ENCODE data around the gene NOTCH1.
"Not testable (repeated sequence)": the region's sequence is repeated elsewhere in the genome, so short reads cannot be mapped to it uniquely, and the experiment has no call there.

NOTCH1 gene

DNA sequence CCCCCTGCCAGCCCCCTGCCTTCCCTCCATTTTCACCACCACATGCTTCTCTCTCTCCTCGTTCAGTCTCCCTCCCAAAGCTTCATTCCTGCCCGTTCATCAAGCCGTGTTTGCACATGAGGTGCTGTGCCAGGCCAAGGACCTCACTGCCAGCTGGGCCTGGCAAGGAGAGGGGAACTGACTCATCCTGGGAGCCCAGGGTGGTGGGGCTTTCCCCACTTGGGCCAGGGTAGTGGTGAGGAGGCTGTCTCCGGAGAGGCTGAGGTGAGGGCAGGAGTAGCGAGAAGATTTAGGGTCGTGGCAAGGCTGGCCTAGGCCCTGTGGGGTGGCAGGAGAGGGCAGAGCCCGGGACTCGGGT, 30.4 kb upstream of the NOTCH1 start:
- H3K4me3 ChIP-seq (ENCODE audit: low read depth, low read length) = no peak overlapping the region
- no peaks in the 10 kb centered on the region for H3K27me3 ChIP-seq (ENCODE audit: control insufficient read depth, insufficient read depth, low read length)
- H3K9ac ChIP-seq (ENCODE audit: low read depth, low read length) = no peak overlapping the region
- H3K4me1 ChIP-seq (ENCODE audit: control insufficient read depth, insufficient read depth, low read length) = peaks cover 26% of the 10 kb centered on the region
- H3K36me3 ChIP-seq (ENCODE audit: control insufficient read depth, insufficient read depth, low read length) = no peaks in the 10 kb centered on the region
- H3K9me3 ChIP-seq (ENCODE audit: control insufficient read depth, insufficient read depth, low read length) = no peaks in the 10 kb centered on the region
- H3K27ac ChIP-seq (ENCODE audit: low read depth, low read length) = no peak overlapping the region

GRCh38 chr9:136575626-136576268, 29.9 kb upstream of the NOTCH1 start:
- no peaks in the 10 kb centered on the region for H3K27me3 ChIP-seq (ENCODE audit: control insufficient read depth, insufficient read depth, low read length)
- no peaks in the 10 kb centered on the region for H3K36me3 ChIP-seq (ENCODE audit: control insufficient read depth, insufficient read depth, low read length)
- no peak overlapping the region for H3K27ac ChIP-seq (ENCODE audit: low read depth, low read length)
- H3K9ac ChIP-seq (ENCODE audit: low read depth, low read length) = no peak overlapping the region
- H3K4me3 ChIP-seq (ENCODE audit: low read depth, low read length) = no peak overlapping the region
- H3K4me1 ChIP-seq (ENCODE audit: control insufficient read depth, insufficient read depth, low read length) = peaks cover 29% of the 10 kb centered on the region
- no peaks in the 10 kb centered on the region for H3K9me3 ChIP-seq (ENCODE audit: control insufficient read depth, insufficient read depth, low read length)

DNA sequence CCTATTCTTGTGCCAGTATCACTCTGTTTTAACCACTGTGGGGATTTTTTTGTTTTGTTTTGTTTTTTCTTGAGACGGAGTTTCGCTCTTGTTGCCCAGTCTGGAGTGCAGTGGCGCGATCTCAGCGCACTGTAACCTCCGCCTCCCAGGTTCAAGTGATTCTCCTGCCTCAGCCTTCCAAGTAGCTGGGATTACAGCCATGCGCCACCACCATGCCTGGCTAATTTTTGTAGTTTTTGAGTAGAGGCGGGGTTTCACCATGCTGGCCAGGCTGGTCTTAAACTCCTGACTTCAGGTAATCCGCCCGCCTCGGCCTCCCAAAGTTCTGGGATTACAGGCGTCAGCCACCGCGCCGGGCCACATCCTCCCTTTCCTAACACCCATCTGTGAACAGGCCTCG, 28.8 kb upstream of the NOTCH1 start:
- H3K9ac ChIP-seq (ENCODE audit: low read depth, low read length); H3K27me3 ChIP-seq (ENCODE audit: control insufficient read depth, insufficient read depth, low read length); H3K36me3 ChIP-seq (ENCODE audit: control insufficient read depth, insufficient read depth, low read length); H3K4me3 ChIP-seq (ENCODE audit: low read depth, low read length); H3K27ac ChIP-seq (ENCODE audit: low read depth, low read length); H3K9me3 ChIP-seq (ENCODE audit: control insufficient read depth, insufficient read depth, low read length): not testable (repeated sequence)
- H3K4me1 ChIP-seq (ENCODE audit: control insufficient read depth, insufficient read depth, low read length) = peaks cover 28% of the 10 kb centered on the region

DNA sequence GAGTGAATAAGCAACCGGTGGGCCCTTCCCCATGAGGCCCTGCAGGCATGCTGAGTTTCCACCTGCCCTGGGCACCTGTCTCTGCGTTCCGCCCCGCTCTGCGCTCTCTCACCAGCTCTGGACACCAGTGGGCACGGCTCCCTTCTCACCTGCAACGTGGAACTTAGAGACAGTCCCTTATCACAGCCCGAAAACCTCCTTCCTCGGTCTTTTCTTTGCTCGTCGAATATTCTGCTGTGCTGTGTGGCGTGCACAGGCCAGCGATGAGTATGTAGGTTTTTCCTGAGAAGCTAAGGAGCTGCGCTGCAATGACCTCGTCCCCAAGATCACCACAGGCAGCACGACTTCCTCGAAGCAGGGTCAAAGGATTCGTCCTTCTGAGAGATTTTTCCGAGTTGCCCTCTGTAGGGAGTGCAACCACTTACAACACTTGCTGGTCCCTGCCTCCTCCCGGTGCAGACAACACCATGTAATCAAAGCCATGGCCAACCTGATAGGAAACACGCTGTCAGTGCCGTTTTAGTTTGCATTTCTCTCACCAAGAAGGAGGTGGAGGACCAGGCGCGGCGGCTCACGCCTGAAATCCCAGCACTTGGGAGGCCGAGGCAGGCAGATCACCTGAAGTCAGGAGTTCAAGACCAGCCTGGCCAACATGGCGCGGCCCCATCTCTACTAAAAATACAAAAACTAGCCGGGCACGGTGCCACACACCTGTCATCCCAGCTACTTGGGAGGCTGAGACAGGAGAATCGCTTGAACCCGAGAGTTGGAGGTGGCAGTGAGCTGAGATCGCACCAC, 27.2 kb upstream of the NOTCH1 start:
- Histone ChIP-seq H3K27ac (ENCODE audit: low read depth, low read length) (peak overlapping the region; percentile 95), H3K27me3 (ENCODE audit: control insufficient read depth, insufficient read depth, low read length) (no peaks in the 10 kb centered on the region), H3K4me1 (ENCODE audit: control insufficient read depth, insufficient read depth, low read length) (peaks cover 25% of the 10 kb centered on the region), H3K36me3 (ENCODE audit: control insufficient read depth, insufficient read depth, low read length) (no peaks in the 10 kb centered on the region), H3K4me3 (ENCODE audit: low read depth, low read length) (no peak overlapping the region; the same call in 1 of the 2 replicates), H3K9ac (ENCODE audit: low read depth, low read length) (peak overlapping the region; percentile 5), H3K9me3 (ENCODE audit: control insufficient read depth, insufficient read depth, low read length) (no peaks in the 10 kb centered on the region)

- peak overlapping the region; percentile 21; the same call in 1 of the 2 replicates for H3K4me3 ChIP-seq (ENCODE audit: low read depth, low read length)
- peak overlapping the region; percentile 95 for H3K27ac ChIP-seq (ENCODE audit: low read depth, low read length)
- peak overlapping the region; percentile 5 for H3K9ac ChIP-seq (ENCODE audit: low read depth, low read length)
- H3K27me3 ChIP-seq (ENCODE audit: control insufficient read depth, insufficient read depth, low read length) = no peaks in the 10 kb centered on the region
- no peaks in the 10 kb centered on the region for H3K9me3 ChIP-seq (ENCODE audit: control insufficient read depth, insufficient read depth, low read length)
- peaks cover 31% of the 10 kb centered on the region for H3K4me1 ChIP-seq (ENCODE audit: control insufficient read depth, insufficient read depth, low read length)
- H3K36me3 ChIP-seq (ENCODE audit: control insufficient read depth, insufficient read depth, low read length) = no peaks in the 10 kb centered on the region
Observed at GRCh38 chr9:136572003-136572827, 26.4 kb upstream of the NOTCH1 start.

GRCh38 chr9:136571531-136571930, 25.7 kb upstream of the NOTCH1 start:
- Histone ChIP-seq H3K9ac (ENCODE audit: low read depth, low read length) (no peak overlapping the region), H3K27me3 (ENCODE audit: control insufficient read depth, insufficient read depth, low read length) (no peaks in the 10 kb centered on the region), H3K9me3 (ENCODE audit: control insufficient read depth, insufficient read depth, low read length) (no peaks in the 10 kb centered on the region), H3K4me3 (ENCODE audit: low read depth, low read length) (no peak overlapping the region), H3K36me3 (ENCODE audit: control insufficient read depth, insufficient read depth, low read length) (no peaks in the 10 kb centered on the region), H3K4me1 (ENCODE audit: control insufficient read depth, insufficient read depth, low read length) (peaks cover 34% of the 10 kb centered on the region), H3K27ac (ENCODE audit: low read depth, low read length) (peak overlapping the region; percentile 66)

GRCh38 chr9:136570916-136571315, 25.1 kb upstream of the NOTCH1 start:
- no peaks in the 10 kb centered on the region for H3K9me3 ChIP-seq (ENCODE audit: control insufficient read depth, insufficient read depth, low read length)
- peak overlapping the region; percentile 66 for H3K27ac ChIP-seq (ENCODE audit: low read depth, low read length)
- no peak overlapping the region for H3K9ac ChIP-seq (ENCODE audit: low read depth, low read length)
- no peaks in the 10 kb centered on the region for H3K27me3 ChIP-seq (ENCODE audit: control insufficient read depth, insufficient read depth, low read length)
- H3K36me3 ChIP-seq (ENCODE audit: control insufficient read depth, insufficient read depth, low read length) = no peaks in the 10 kb centered on the region
- no peak overlapping the region for H3K4me3 ChIP-seq (ENCODE audit: low read depth, low read length)
- H3K4me1 ChIP-seq (ENCODE audit: control insufficient read depth, insufficient read depth, low read length) = peaks cover 34% of the 10 kb centered on the region

DNA sequence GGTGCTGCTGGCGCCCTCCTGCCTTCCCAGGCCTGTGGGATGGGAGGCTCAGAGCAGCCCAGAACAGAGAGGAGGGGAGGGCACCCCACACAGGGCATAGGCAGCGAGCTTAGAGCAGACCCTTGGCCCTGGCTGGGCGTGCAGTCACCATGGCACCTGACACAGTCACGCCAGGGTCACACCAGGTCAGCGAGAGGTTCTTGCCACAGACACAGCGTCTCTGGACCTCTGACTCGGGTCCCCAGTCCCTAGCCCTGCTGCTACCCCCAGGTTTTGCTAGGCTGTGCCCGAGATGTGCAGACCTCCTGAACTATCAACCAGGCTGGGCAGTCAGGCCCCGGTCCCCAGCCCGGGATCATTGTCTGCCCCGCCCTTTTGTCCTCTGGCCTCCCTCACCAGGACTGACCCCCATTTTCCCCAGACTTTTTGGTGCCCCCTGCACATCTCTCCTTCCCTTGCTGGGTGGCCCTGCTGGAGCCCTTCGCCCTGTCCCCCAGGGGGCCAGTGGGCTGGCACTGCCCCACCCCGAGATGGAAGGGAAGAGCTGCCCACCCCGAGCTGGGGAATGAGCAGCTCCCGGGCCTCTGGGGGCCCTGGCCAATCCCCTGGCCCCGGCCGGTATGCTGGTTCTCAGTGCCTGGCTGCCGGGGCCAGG, 24.5 kb upstream of the NOTCH1 start:
- H3K4me1 ChIP-seq (ENCODE audit: control insufficient read depth, insufficient read depth, low read length) = peaks cover 34% of the 10 kb centered on the region
- no peak overlapping the region for H3K4me3 ChIP-seq (ENCODE audit: low read depth, low read length)
- no peak overlapping the region for H3K9ac ChIP-seq (ENCODE audit: low read depth, low read length)
- no peaks in the 10 kb centered on the region for H3K27me3 ChIP-seq (ENCODE audit: control insufficient read depth, insufficient read depth, low read length)
- H3K36me3 ChIP-seq (ENCODE audit: control insufficient read depth, insufficient read depth, low read length) = no peaks in the 10 kb centered on the region
- no peak overlapping the region for H3K27ac ChIP-seq (ENCODE audit: low read depth, low read length)
- H3K9me3 ChIP-seq (ENCODE audit: control insufficient read depth, insufficient read depth, low read length) = no peaks in the 10 kb centered on the region

GRCh38 chr9:136569526-136570148, 23.8 kb upstream of the NOTCH1 start:
- Histone ChIP-seq H3K27me3 (ENCODE audit: control insufficient read depth, insufficient read depth, low read length) (no peaks in the 10 kb centered on the region), H3K4me1 (ENCODE audit: control insufficient read depth, insufficient read depth, low read length) (peaks cover 34% of the 10 kb centered on the region), H3K36me3 (ENCODE audit: control insufficient read depth, insufficient read depth, low read length) (no peaks in the 10 kb centered on the region), H3K9me3 (ENCODE audit: control insufficient read depth, insufficient read depth, low read length) (no peaks in the 10 kb centered on the region), H3K4me3 (ENCODE audit: low read depth, low read length) (no peak overlapping the region), H3K27ac (ENCODE audit: low read depth, low read length) (no peak overlapping the region), H3K9ac (ENCODE audit: low read depth, low read length) (no peak overlapping the region)

DNA sequence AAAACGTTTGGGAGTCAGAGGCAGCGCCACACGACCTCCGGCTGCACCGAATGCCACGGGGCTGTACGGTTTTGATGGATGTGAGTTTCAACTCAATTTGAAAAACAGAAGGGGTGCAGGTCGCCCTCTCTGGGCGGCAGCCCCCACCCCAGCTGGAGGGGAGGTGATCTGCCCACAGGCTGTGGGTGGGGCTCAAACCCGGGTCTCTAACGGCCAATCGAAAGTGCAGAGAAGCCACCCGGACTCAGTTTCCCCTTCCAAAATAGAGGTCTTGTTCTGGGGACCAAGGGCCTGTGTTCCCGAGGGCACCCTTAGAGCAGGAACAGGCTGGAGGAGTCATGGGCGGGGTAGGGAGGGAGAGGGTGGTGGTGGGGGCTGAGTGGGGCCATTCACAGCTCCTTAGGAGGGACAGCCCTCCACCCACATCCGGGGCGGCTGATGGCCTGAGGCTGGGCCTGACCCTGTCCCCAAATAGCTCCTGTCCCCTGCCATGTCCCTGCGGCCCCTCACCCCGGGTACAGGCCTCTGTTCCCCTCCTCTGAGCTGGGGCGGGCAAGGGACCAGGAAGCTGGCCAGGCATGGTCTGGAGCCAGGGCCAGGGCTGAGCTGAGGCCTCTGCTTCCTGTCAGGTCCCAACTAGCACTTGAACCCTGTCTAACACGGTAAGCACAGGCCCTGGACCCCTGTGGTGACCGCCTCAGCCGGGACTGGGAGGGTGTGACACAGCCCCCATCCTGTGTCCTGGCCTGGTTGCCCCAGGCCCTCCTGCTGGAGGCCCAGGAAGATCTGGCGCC, 22.6 kb upstream of the NOTCH1 start:
- Histone ChIP-seq H3K9me3 (ENCODE audit: control insufficient read depth, insufficient read depth, low read length) (no peaks in the 10 kb centered on the region), H3K36me3 (ENCODE audit: control insufficient read depth, insufficient read depth, low read length) (no peaks in the 10 kb centered on the region), H3K27me3 (ENCODE audit: control insufficient read depth, insufficient read depth, low read length) (no peaks in the 10 kb centered on the region), H3K9ac (ENCODE audit: low read depth, low read length) (0 out of 2 replicates have a peak overlapping the region, but pooled peaks have one; percentile 3), H3K27ac (ENCODE audit: low read depth, low read length) (peak overlapping the region; percentile 59), H3K4me3 (ENCODE audit: low read depth, low read length) (no peak overlapping the region), H3K4me1 (ENCODE audit: control insufficient read depth, insufficient read depth, low read length) (peaks cover 34% of the 10 kb centered on the region)

All from HUES48 (cell line).